GM18520 (cell line): Measurements from ENCODE around the gene ERICH6.

Experiments
- ATAC-seq: cut with Tn5 transposase; IDR thresholded peaks from one replicate; pipeline ENCODE4 v1.9.1; 2021; ENCODE audit not compliant: unreplicated experiment

ERICH6 gene

GRCh38 chr3:150736903-150737832 lies 33.4 kb upstream of the ERICH6 start:
- no peak for ATAC-seq

GRCh38 chr3:150736316-150736719 lies 32.6 kb upstream of the ERICH6 start:
- no peak for ATAC-seq

- no peak for ATAC-seq
Measured at GRCh38 chr3:150734795-150735119, 31.0 kb upstream of the ERICH6 start.

- no peak for ATAC-seq
Measured at GRCh38 chr3:150733936-150734794, 30.4 kb upstream of the ERICH6 start.

- ATAC-seq = no peak
Measured at GRCh38 chr3:150733373-150733935, 29.7 kb upstream of the ERICH6 start.

GRCh38 chr3:150729682-150730360 lies 26.1 kb upstream of the ERICH6 start:
- ATAC-seq = no peak

- ATAC-seq = no peak
Measured at GRCh38 chr3:150727653-150728502, 24.2 kb upstream of the ERICH6 start.

- ATAC-seq = no peak
Measured at GRCh38 chr3:150725548-150725947, 21.8 kb upstream of the ERICH6 start.

- no peak for ATAC-seq
Measured at GRCh38 chr3:150723946-150724345, 20.2 kb upstream of the ERICH6 start.

DNA sequence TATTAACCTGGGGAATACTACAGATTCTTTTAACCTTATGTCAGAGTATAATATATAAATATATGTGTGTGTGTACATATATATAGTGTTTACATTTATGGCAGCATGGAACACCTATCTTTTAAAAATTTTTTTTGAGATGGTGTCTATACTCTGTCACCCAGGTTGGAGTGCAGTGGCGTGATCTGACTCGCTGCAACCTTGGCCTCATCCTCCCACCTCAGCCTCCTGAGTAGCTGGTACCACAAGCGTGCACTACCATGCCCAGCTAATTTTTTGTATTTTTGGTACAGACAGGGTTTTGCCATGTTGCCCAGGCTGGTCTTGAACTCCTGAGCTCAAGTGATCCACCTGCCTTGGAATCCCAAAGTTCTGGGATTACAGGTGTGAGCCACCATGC lies 18.5 kb upstream of the ERICH6 start:
- ATAC-seq = no peak

DNA sequence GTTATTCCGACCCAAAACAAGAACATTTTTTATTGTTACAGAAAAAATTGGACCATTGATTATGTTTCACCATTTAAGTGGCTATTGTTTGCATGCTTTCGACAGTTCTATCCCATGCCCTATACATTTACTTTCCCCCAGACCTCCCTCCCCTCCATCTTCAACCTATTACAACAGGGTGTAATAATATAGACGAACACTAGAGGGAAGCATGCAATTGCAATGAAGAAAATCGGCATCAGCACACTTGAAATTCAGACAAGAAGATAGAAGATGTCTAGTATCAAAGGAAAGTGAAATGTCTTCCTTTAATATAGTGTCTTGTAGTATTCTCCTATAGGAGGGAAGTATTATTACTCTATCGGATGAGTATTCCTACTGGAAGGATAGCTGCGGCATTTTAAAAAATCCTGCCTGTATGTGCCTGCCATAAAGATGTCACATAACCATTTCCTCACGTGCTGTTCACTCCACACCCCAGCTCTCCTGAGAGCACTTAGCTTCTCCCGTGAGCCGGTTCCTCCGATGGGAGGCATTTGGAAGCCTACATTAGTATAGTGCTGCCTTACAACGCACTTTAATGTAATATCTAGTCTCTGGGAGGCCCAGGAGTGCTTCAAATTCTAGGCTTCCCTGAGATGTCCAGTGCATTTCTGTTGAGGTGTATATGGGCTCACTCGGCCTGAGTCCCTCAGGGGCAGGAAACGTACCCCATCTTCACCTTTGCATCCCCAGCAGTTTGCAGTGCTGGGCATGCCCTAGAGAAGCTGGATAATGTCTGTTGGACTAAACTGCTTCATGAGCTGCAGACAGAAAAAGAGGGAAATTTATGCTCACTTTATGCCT lies 17.8 kb upstream of the ERICH6 start:
- peak; percentile 64 for ATAC-seq

- ATAC-seq = no peak
Measured at GRCh38 chr3:150720444-150720843, 16.7 kb upstream of the ERICH6 start.

DNA sequence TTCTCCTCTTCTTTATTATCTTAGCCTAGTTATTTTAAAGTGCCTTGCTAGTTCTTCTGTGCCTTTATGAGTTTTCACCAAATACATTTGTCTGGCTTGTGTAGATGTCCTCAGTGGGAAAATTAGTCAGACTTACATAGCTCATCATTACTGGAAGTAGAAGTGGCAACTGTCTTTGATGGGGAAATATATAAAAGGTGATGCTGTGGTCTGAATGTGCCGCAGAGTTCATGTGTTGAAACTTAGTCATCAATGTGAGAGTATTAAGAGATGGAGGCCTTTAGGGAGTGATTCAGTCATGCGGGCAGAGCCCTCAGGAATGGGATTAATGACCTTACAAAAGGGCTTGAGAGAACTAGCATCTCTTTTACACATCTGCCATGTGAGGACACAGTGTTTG lies 6.4 kb upstream of the ERICH6 start:
- ATAC-seq = no peak

- no peak for ATAC-seq
Measured at GRCh38 chr3:150703299-150703755, 393 bp downstream of the ERICH6 start.

GRCh38 chr3:150699068-150699639 lies 4.6 kb downstream of the ERICH6 start:
- no peak for ATAC-seq

- ATAC-seq = no peak
Measured at GRCh38 chr3:150697646-150698045, 6.1 kb downstream of the ERICH6 start.

- ATAC-seq = no peak
Measured at GRCh38 chr3:150691414-150692040, 12.2 kb downstream of the ERICH6 start.

DNA sequence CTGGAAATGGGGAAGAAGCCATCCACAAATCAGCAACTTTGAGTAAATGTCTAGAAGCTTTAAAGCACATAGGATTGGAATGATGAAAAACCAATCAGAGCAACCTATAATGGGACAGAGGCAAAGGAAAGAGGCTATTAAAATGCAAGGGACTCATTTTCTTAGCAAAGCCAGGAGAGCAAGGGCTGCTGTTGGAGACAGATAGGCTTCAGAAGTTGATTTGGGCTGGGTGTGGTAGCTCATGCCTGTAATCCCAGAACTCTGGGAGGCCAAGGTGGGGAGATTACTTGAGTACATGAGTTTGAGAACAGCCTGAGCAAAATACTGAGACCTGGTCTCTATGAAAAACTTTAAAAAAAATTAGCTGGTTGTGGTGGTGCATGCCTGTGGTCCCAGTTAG lies 16.1 kb downstream of the ERICH6 start:
- ATAC-seq = no peak
